GM18498 (cell line): ENCODE data around the gene FGFRL1.

Experiments
- ATAC-seq: cut with Tn5 transposase; IDR thresholded peaks from one replicate; pipeline ENCODE4 v1.9.1; 2021; ENCODE audit warnings: mild to moderate bottlenecking, moderate library complexity; ENCODE audit not compliant: unreplicated experiment

FGFRL1 gene

DNA sequence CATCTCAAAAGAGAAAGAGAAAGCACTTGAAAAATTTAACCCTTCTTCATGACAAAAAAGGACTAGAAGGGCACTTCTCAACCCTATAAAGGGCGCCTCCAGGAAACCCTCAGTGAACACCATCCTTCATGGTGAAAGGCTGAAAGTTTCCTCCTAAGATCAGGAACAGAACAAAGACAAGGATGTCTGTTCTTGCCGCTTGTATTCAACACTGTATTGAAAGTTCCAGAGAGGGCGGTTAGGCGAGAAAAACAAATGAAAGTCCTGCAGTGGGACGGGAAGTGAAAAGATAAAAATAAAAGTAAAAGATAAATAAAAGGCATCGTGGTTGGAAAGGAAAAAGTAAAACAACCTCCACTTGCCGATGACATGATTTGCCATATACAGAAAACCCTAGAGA is 51.0 kb downstream of the FGFRL1 start:
- no peak for ATAC-seq

DNA sequence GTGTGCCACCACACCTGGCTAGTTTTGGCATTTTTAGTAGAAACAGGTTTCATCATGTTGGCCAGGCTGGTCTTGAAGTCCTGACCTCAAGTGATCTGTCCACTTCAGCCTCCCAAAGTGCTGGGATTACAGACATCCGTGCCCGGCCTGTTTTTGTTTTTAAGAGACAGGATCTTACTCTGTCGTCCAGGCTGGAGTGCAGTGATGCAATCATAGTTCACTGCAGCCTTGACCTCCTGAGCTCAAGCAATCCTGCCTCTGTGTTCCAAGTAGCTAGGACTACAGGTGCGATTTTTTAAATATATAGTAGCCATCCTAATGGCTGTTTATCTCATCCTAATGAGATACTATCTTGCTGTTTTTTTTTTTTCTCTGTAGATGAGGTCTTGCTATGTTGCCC is 54.3 kb downstream of the FGFRL1 start:
- ATAC-seq, result no peak

- ATAC-seq, result no peak
Measured at GRCh38 chr4:1069394-1069793, 58.0 kb downstream of the FGFRL1 start.

DNA sequence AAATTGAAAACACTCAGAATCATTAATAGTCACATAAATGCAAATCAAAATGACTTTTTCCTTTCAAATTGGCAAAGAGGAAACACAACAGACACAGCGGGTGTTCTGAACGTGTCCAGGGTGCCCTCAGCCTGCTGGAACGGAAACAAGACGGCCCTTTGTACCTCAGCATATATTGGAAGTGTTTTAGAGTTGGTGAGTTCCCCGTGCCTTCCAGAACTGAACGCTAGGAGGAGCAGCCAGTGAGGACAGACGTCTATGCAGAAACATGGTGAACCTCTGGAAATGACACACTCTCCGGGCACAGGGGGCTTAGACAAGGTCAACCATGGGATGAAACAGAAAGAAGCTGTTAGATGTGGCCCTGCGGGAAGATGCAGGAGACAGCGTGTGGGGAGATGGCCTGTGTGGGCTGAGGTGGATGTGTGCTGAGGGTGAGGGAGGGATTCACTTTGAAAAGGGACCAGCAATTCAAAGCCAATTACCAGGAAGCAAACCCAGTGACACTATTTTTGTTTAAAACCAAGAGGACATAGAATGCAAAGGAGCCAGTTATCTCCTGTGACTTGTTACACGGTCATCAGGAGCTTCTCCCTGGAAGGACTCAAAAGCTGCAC is 61.5 kb downstream of the FGFRL1 start:
- ATAC-seq, result no peak

- no peak for ATAC-seq
Measured at GRCh38 chr4:1074077-1074476, 62.7 kb downstream of the FGFRL1 start.

DNA sequence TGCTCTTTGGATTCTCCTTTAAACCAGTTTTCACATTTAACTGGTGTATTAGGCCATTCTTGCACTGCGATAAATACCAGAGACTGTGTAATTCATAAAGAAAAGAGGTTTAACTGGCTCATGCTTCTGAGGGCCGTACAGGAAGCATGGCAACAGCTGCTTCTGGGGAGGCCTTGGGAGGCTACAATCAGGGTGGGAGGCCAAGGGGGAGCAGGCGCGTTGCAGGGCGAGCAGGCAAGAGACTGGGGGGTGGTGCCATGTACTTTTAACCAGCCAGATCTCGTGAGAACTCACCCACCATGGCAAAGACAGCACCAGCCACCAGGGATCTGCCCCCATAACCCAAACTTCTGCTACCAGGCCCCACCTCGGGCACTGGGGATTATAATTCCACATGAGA is 63.8 kb downstream of the FGFRL1 start:
- no peak for ATAC-seq

DNA sequence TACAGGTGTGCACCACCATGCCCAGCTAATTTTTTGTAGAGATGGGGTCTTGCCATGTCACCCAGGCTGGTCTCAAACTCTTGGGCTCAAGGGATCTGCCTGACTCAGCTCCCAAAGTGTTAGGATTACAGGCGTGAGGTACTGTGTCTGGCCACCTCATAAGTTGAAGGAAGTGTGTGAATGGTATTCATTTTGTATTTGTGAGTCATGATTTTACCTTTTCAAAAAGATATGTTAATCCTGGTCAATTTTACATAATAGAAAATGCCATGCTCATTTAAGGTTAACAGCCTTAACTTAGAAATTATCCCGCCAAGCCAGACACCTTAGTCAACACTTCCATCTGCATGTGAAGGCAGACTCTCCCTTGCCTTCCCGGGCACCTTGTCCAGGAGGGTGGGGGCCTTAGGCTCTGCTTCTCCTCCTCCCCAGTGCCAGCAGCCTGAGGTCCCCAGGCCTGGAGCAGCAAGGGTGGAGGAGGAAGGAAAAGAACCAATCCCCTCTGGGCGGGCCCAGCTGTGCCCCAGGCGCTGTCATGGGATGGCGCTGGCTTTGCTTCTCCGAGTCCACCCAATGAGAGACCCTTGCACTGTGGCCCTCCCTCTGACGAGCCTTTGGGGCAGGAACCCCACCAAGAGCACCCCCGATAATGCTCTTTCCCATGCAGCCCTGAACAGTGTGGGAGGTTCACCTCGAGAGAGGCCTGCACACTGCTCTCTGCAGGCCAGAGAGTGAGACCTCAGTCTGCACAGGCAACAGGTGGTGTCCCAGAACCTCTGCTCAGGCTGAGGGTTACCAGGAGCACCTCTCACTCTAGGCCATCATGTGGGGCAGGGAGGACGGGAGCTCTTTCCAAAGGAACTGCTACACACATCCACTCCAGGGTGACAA is 64.6 kb downstream of the FGFRL1 start:
- ATAC-seq, result no peak
